GM21423 (cell line): ENCODE measurements around the gene ACTL6A.
"Not testable (repeated sequence)": the region's sequence is repeated elsewhere in the genome, so short reads cannot be mapped to it uniquely, and the experiment has no call there.

Experiments used
- ATAC-seq: cut with Tn5 transposase; IDR thresholded peaks from one replicate; pipeline ENCODE4 v1.9.1; 2021; ENCODE audit warnings: mild to moderate bottlenecking, moderate library complexity; ENCODE audit not compliant: unreplicated experiment

ACTL6A gene

GRCh38 chr3:179562591-179563270 is at the start of gene ACTL6A:
TSS of gene ACTL6A (plus strand) at chr3:179562926. CDS start at chr3:179563093, 167 bp downstream.
- ATAC-seq = peak; percentile 95

GRCh38 chr3:179513862-179514261 is 48.9 kb upstream of the ACTL6A start:
- no peak for ATAC-seq

GRCh38 chr3:179516461-179517251 is 46.1 kb upstream of the ACTL6A start:
- ATAC-seq = not testable (repeated sequence)

- no peak for ATAC-seq
These were observed 36.2 kb upstream of the ACTL6A start for GRCh38 chr3:179526482-179526881.

GRCh38 chr3:179526989-179527391 is 35.7 kb upstream of the ACTL6A start:
- ATAC-seq = no peak

- no peak for ATAC-seq
These were observed 34.0 kb upstream of the ACTL6A start for GRCh38 chr3:179528772-179529171.

GRCh38 chr3:179531576-179531975 is 31.1 kb upstream of the ACTL6A start:
- ATAC-seq = no peak

- ATAC-seq = no peak
These were observed 29.5 kb upstream of the ACTL6A start for GRCh38 chr3:179533274-179533673.

GRCh38 chr3:179536256-179536655 is 26.5 kb upstream of the ACTL6A start:
- ATAC-seq = no peak

- ATAC-seq = no peak
These were observed 21.6 kb upstream of the ACTL6A start for GRCh38 chr3:179541094-179541493.

- no peak for ATAC-seq
These were observed 21.1 kb upstream of the ACTL6A start for GRCh38 chr3:179541596-179541995.

- ATAC-seq = no peak
These were observed 20.4 kb upstream of the ACTL6A start for GRCh38 chr3:179542375-179542774.

- no peak for ATAC-seq
These were observed 17.6 kb upstream of the ACTL6A start for GRCh38 chr3:179544981-179545645.

GRCh38 chr3:179546814-179547241 is 15.9 kb upstream of the ACTL6A start:
- ATAC-seq = no peak

- no peak for ATAC-seq
These were observed 11.2 kb upstream of the ACTL6A start for GRCh38 chr3:179551349-179552105.

- ATAC-seq = no peak
These were observed 3.9 kb upstream of the ACTL6A start for GRCh38 chr3:179558742-179559364.

- no peak for ATAC-seq
These were observed 1.9 kb upstream of the ACTL6A start for GRCh38 chr3:179560791-179561190.

GRCh38 chr3:179563271-179563783 is 601 bp downstream of the ACTL6A start:
- ATAC-seq = peak; percentile 48

GRCh38 chr3:179565496-179565895 is 2.8 kb downstream of the ACTL6A start:
- ATAC-seq = no peak

GRCh38 chr3:179580992-179581391 is 18.3 kb downstream of the ACTL6A start:
- no peak for ATAC-seq
